GM18870 (cell line): Measurements from ENCODE around the gene GDPD5.

Experiments
- ATAC-seq: cut with Tn5 transposase; IDR thresholded peaks from one replicate; pipeline ENCODE4 v1.9.1; 2021; ENCODE audit warnings: moderate library complexity; ENCODE audit not compliant: unreplicated experiment

GDPD5 gene

GRCh38 chr11:75558939-75559843 lies 33.5 kb upstream of the GDPD5 start:
- no peak for ATAC-seq

- ATAC-seq: no peak
Observed at GRCh38 chr11:75557666-75558494, 32.1 kb upstream of the GDPD5 start.

- ATAC-seq: no peak
Observed at GRCh38 chr11:75556275-75556674, 30.5 kb upstream of the GDPD5 start.

- no peak for ATAC-seq
Observed at GRCh38 chr11:75555079-75555811, 29.5 kb upstream of the GDPD5 start.

DNA sequence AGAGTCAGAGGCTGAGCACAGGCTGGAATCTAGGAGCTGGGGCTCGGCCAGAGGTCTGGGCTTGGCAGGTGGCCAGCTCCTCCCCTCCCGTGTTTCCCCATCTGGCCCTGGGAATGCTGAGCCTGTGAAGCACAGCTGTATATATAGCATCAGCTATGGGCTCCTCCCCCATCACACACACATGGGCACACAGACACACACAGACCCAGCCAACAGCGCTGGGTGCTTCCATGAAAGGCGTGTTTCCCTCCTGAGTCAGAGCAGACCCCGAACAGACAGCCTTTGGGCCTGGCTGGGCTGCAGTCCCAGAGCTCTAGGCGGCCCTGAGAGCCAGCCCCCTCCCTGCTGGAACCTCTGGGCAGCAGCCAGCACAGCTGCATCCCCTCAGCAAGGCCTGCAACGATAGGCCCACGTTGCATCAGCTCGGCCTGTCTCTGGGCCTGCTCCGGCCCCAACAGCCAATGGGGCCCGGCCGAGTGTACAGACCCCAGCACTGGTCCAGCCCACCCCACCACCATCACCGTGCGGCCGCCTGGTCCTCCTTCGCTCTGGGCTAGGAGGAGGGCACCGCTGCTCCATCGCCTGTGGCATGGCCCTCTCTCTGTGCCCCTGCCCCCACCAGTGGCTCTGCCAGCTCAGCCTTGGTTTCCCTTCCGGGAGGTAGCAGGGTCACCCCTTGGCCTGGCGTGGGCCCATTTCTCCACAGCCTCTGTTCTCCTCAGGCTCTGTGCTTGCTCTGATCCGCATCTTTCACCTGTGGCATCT lies 28.7 kb upstream of the GDPD5 start:
- no peak for ATAC-seq

DNA sequence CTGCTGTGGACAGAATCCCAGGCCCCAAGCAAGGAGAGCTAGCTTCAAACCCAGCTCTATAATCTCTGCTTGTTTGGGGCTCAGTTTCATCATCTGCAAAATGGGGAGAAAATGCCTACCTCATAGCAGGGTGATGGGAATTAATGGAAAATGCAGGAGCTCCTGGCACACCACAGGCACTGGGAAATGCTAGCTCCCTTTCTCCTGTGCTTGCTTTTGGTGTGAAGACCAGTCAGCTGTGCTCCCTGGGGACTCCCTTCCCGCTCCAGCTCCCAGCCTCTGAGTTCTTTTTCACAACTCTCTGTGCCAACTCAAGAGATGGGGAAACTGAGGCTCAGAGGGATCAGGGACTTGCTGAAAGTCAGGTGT lies 28.1 kb upstream of the GDPD5 start:
- no peak for ATAC-seq

DNA sequence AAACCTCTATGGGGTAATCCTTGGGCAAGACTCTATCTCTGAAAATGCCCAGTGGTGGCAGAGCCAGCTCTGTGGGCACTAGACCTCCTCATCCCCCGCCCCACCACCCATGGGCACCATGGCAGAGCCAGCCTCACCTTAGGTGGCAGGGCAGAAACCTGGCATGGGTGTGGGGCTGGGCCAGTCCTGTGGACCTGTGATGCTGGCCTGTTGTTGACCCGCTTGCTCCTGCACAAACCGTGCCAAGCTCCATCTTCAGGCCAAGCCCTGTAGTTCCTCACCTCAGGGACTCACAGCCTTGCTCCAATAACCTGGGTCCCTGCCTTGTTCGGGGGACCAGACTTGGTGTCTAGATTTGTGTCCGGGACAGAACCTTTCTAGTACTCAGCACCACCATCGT lies 27.4 kb upstream of the GDPD5 start:
- no peak for ATAC-seq

GRCh38 chr11:75549370-75549958 lies 23.7 kb upstream of the GDPD5 start:
- ATAC-seq: no peak

GRCh38 chr11:75548595-75549272 lies 23.0 kb upstream of the GDPD5 start:
- ATAC-seq: no peak

DNA sequence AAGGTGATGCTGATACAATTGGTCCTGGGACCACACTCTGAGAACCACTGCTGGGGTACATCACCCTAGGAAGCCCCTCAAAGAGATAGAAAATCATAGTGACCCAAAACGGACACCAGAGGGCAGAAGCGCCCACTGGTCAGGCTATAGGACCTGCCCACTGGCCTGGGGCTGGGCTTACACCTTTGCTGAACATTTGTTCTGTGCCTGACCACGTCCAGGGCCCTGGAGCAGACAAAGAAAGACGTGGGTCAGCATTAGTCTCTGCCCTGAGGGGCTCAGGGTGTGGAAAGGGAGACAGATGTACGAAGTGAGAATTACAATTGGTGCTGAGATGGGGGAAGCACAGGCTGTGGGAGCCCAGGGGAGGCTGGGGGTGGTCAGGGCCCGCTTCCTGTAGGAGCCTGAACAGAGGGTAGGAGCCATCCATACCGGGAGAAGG lies 21.9 kb upstream of the GDPD5 start:
- ATAC-seq: no peak

DNA sequence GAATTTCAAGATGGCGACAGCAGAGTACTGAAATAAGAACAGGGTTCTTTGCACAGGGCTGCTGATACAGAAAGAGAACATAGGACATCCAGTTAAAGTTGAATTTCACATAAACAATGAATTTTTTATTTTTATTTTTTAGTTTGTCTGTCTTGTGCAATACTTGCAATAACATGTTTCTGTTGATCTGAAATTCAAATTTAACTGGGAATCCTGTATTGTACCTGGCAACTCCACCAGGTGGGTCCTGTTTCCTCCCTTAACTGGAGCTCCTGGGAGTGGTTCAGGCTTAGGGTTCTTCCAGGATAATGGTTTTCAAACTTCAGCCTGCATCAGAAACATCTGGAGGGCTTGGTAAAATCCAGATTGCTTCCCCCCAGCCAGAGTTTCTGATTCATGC lies 21.4 kb upstream of the GDPD5 start:
- ATAC-seq: no peak

GRCh38 chr11:75543806-75544205 lies 18.1 kb upstream of the GDPD5 start:
- ATAC-seq: no peak

DNA sequence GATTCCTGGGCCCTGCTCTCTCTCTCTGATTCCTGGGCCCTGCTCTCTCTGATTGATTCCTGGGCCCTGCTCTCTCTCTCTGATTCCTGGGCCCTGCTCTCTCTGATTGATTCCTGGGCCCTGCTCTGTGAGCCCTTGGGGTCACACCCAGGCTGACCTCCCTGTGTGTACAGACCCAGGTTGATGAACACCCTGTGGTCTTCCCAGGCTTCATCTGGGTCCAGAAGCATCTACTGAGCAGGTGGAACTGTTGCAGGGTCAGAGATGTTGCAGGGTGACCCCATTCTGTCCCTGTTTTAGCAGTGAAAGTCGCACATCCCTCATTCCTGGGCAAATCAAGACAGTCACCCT lies 16.3 kb upstream of the GDPD5 start:
- no peak for ATAC-seq

- no peak for ATAC-seq
Observed at GRCh38 chr11:75541193-75542087, 15.7 kb upstream of the GDPD5 start.

DNA sequence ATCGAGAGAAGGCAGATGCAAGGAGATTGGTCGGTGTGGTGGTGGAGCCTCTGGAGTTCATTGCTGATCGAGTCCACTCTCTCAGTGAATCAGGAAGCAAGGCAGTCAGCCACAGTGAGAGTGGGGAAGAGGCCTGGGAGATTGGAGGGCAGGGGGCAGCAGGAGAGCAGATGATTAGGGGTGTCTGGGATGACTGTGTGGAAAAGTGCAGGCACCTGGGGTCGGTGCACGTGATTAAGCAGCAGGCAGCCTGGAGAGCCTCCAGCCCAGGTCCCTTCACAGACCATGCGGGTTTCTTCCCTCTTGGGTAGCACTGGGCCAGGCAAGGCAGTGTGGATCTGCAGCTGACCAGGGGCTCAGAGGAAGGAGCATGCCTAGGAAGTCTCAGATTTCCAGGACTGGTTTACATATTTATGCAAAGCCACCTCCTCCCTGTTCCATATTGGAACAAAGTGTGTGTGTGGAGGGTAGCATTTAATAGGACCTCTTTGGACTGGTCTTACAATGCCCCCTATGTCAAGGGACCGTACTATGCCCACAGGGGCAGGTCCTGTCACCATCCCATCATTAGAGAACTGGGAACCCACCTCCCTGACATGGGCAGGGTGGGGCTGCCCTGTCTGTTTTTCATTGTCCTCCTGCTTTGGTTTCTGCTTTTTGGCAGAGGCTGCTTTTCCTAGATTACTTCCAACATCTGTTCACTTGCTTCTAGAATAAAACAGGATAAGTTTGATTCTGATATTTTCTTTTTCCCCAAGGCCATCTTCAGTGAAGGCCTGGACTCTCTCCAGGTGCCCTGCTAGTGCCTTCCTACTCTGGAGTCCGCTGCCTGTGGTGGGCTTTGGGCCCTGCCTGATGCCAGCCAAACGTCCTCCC lies 14.0 kb upstream of the GDPD5 start:
- ATAC-seq: no peak

DNA sequence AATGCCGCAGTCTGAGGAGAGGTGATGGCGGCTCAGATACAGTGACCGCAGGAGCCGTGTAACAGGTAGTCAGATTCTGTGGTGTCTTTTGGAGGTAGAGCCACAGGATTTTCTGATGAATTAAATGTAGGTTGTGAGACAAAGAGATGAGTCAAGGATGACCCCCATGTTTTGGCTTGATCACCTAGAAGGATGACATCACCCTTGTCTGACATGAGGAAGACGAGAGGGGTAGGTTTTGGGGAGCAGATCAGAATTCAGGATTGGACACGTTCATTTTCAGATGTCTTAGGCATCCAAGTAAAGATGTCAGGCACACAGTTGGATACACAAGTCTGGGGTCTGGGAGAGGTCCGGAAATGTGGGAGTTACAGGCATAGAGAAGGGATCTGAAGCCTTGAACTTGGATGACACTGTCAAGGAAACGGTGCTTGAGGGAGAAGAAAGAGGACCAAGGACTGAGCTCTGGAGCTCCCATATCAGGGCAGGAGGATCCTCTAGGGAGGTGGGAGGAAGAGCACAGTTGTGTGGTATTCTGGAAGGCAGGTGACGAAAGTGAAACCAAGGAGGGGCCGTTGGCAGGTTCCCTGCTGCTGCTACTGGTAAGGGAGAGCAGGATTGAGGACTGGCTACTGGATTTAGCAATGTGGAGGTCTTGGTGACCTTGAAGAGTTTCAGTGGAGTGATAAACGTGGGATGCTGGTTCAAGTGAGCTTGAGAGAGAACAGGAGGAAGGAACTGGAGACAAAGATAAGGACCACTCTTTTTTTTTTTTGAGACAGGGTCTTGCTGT lies 12.6 kb upstream of the GDPD5 start:
- no peak for ATAC-seq

DNA sequence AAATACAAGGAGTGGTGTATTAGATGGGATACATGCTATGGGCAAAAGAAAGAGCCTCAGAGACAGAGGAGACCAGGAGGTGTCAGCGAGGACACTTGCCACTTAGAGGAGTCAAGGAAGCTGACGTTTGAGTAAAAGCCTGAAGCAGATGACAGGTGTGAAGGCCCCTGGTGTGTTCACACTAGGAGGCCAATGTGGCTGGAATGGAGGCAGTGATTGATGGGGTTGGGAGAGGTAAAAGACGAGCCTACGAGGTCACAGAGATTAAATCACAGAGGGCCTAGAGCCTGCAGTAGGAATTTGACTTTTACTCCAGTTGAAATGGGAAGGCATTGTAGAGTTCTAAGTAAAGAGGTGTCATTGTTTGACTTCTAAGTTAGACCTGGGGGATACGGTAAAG lies 12.0 kb upstream of the GDPD5 start:
- ATAC-seq: no peak
